Muscle of leg (tissue), 11 donors: ENCODE data around the gene YKT6. TPM values are rescaled to one million over a fixed set of nuclear protein-coding genes. Genes with fewer than 3 reads are reported as not detected.

ENCODE experiments used
- DNase-seq: peaks from one replicate; pipeline ENCODE4 v3.0.0; 2013
- H3K27ac ChIP-seq: one replicate; pipeline ENCODE4 v1.5.1; 2013; ENCODE audit warnings: mild to moderate bottlenecking, low read length, control low read depth
- H3K27me3 ChIP-seq: one replicate; pipeline ENCODE4 v1.6.1; 2013; ENCODE audit warnings: low read length; ENCODE audit not compliant: control insufficient read depth, insufficient read depth
- H3K36me3 ChIP-seq: one replicate; pipeline ENCODE4 v1.6.1; 2013; ENCODE audit warnings: low read length; ENCODE audit not compliant: control insufficient read depth, insufficient read depth
- H3K4me1 ChIP-seq: one replicate; pipeline ENCODE4 v1.6.1; 2013; ENCODE audit warnings: low read length; ENCODE audit not compliant: control insufficient read depth, insufficient read depth
- H3K4me3 ChIP-seq: one replicate; pipeline ENCODE4 v1.5.1; 2013; ENCODE audit warnings: low read length, control low read depth
- H3K9me3 ChIP-seq: replicated peaks from 2 replicates; pipeline ENCODE4 v1.6.1; 2013; ENCODE audit warnings: low read depth, low read length; ENCODE audit not compliant: control insufficient read depth
- WGBS: methylation state at CpG from one replicate; pipeline ENCODE4 v1.1.5; 2013; ENCODE audit warnings: missing lambda C conversion rate; ENCODE audit not compliant: insufficient coverage; 5-methylcytosine and 5-hydroxymethylcytosine counted together
- polyA plus RNA-seq, 8 donors: library from polyadenylated mRNA; unstranded; fragments of 120-200 nt; gene quantifications; one replicate each; pipeline versions ENCODE4 v1.2.1 to v1.2.3, GENCODE V29; 2013; ENCODE audit warnings: inconsistent platforms in 1 of 8, low replicate concordance in 1 of 8; ENCODE audit not compliant: insufficient read length in 8 of 8, insufficient read depth in 1 of 8
- total RNA-seq: library from RNA; stranded (reverse); fragments of 120-200 nt; gene quantifications from one replicate; pipeline ENCODE4 v1.2.4, GENCODE V29; 2013

The YKT6 gene
- total and polyA plus RNA-seq, 9 donors = 37.9 to 77.2 (median 72.1) TPM

DNA sequence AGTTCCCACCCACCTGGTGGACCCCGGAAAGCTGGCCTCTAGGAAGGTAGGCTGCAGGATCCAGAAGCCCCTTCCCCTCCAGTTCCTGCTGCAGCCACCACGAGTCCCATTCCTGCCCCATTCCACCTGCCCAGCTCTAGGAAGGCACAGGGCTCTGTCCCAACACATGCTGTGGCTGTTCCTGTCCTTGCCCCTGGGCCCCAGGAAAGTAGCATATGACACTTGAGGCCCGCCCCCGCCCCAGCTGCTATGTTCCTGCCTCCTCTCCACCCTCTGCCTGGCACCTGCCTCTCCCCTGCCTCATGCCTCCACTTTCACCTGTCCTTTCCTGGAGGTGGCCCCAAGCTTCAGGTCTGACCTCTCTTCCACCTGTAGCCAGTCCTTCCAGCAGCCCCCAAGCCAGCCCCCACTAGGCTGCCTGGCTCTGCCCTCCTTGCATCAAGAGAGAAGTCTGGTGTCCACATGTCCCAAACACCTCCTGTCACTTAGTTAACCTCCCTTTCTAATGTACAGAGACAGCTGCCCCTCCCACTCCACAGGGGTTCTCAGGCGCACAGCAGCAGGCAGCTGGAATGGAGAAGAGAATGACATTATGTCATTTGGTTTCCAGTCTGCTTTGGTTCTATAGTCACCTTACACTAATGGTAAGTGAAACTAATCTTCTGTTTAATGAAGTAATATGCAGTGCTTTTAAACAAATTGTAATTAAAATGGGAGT, 22.7 kb downstream of the YKT6 start:
- H3K4me1 ChIP-seq = peaks cover 47% of the 10 kb centered on the region
- DNase-seq = no peak
- H3K4me3 ChIP-seq = no peak overlapping the region
- peaks cover 9% of the 10 kb centered on the region for H3K9me3 ChIP-seq
- peaks cover 2% of the 10 kb centered on the region for H3K27me3 ChIP-seq
- no peaks in the 10 kb centered on the region for H3K36me3 ChIP-seq
- H3K27ac ChIP-seq = no peak overlapping the region
- 33% methylated on average over 4 of the region's 5 CpGs for WGBS

DNA sequence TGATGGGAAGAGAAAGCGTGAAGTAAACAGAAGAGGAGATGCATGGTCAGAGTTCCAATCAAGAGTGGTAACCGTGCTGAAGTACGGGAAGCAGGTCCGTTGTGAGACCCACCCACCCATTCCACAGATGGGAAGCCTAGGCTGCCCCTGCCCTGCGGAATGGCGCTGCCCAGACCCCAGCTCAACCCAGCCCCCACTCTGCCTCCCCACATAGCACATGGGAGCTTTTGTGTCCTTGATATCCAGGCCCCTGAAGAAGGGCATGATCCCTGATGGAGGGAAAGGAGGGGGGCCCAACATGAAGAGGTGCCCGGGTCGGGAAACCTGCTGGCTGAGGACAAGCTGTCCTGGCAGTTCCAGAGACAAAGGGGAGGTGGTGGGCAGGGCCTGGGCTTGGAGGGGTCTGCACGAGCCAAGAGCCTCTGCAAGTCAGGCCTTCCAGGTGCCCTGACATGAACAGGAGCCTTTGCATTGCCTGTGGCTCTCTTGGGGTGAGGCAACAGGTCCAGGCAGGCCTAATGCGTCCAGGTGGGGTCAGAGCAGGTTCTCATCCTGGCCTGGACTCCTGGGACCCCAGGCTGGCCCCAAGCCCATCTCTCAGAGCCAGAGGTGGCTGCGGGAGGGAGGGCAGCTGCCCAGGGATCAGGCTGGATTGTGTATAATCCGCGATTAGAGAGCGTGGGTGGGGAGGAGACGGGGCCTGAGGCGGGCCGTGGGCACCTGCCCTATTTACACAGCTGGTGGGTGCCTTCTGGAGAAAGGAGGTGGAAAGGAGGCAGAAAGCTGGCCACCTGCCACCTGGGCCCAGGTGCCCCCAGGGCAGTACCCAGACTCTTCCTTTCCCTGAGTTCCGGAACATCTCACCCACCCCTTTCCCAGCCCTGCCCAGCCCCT, 23.5 kb downstream of the YKT6 start:
- no peaks in the 10 kb centered on the region for H3K36me3 ChIP-seq
- WGBS = 45% methylated on average over 10 of the region's 18 CpGs
- no peak for DNase-seq
- H3K4me3 ChIP-seq = no peak overlapping the region
- H3K27ac ChIP-seq = no peak overlapping the region
- H3K27me3 ChIP-seq = peaks cover 2% of the 10 kb centered on the region
- peaks cover 42% of the 10 kb centered on the region for H3K4me1 ChIP-seq
- H3K9me3 ChIP-seq = peaks cover 3% of the 10 kb centered on the region

DNA sequence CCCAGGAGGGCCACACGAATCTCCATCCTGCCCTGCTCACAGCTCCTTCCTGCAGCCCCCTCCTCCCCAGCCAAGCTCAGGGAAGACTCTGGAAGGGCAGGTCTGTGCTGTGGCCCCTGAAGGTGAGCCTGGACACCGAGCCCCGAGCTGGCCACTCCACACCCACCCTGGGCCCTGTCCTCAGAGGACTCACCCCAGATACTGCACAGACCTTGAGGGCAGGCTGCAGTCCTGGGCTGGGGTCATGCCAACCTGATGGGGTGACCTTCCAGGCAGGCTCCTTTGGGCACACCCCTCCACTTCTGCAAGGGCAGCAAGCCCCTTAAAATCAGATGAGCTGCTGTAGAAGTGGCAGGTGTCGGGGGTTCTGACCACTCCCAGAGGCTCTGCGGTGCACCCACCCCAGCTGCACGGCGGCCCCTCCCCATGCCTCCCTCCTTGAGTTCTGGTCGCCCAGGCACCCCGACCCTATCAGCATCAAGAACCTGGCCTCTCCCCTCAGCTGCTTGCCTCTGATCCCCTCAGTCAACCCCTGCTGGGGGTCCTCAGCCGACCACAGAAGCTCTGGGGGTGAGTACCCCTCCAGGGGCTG, 24.3 kb downstream of the YKT6 start:
- WGBS = 56% methylated on average over 8 of the region's 10 CpGs
- no peak for DNase-seq
- no peak overlapping the region for H3K4me3 ChIP-seq
- H3K4me1 ChIP-seq = peaks cover 42% of the 10 kb centered on the region
- no peak overlapping the region for H3K27ac ChIP-seq
- no peaks in the 10 kb centered on the region for H3K36me3 ChIP-seq
- H3K27me3 ChIP-seq = peaks cover 2% of the 10 kb centered on the region
- H3K9me3 ChIP-seq = no peaks in the 10 kb centered on the region

DNA sequence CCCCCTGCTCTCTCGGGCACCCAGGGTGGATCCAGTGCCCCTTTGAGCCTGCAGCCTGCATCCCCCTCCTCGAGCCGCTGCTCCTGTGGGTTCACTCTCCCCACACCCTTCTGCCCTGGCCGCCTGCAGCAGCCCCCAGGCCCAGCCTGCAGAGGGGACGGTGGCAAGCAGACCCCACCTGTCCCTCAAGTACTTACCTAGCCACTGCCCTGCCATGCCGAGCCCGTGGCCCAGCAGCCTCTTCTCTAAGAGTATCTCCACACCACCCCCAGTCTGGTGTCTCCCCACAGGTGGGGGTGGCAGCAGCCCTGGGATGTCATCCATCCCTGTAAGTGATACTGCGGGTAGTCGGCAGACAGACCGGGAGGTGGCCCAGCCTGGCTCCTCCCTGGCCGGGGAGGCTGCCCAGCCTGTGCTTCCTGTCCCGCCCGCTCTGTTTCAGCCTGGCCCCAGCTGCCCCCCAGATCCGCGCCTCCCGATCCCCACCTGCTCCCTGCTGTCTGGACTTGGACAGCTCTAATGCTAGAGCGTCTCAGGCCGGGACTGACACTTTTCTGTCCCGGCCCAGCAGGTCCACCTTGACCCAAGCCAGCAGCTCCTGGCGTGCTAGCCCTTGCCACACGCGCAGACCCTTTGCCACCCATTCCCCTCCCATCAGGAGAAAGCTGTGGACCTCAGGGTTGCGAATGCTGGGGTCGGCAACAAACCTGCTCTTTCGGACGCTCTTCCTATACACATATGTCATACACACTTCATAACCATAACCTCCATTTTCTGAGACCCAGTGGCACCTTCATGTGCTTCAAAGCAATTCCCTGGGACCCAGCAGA, 25.0 kb downstream of the YKT6 start:
- Histone ChIP-seq H3K4me3 (no peak overlapping the region), H3K27ac (no peak overlapping the region), H3K4me1 (peaks cover 42% of the 10 kb centered on the region), H3K27me3 (no peaks in the 10 kb centered on the region), H3K36me3 (no peaks in the 10 kb centered on the region), H3K9me3 (no peaks in the 10 kb centered on the region)
- DNase-seq = peak; percentile 69
- 41% methylated on average over 26 of the region's 26 CpGs for WGBS

DNA sequence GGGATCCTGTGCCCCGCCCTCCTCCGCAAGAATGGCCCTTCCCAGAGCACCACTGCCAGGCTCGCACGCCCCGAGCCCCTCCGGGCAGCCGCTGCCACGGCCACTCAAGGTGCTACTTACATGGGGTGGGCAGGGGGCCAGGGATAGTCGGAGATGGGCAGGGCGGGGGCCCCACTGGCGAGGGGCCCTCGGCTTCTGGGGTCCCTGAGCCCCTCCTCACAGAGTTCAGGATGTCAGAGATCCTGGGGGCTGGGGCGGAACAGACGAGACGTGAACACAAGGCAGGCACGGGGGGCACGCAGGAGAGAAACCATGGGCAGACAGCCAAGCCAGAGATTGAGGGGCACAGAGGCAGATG, 25.6 kb downstream of the YKT6 start:
- Histone ChIP-seq H3K27ac (no peak overlapping the region), H3K9me3 (no peaks in the 10 kb centered on the region), H3K27me3 (no peaks in the 10 kb centered on the region), H3K4me1 (peaks cover 42% of the 10 kb centered on the region), H3K36me3 (no peaks in the 10 kb centered on the region), H3K4me3 (no peak overlapping the region)
- WGBS = 59% methylated on average over 11 of the region's 17 CpGs
- DNase-seq = no peak

DNA sequence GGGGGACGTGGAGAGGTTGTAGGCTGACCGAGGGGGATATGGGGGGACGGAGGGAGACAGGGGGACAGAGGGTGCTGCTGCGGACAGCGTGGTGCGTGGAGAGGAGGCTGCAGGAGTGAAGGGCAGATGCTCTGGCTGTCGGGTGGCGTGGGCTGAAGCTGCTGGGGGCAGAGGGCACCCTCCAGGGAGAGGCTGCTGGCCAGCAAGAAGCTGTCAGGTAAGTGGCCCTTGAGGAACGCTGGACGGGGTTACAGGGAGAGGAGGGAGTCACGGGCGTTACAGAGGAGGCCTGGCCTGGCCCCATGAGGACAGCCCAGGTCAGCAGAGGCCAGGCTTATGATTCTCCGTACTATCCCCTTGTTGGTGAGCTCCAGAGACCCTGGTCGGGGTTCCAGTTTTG, 27.1 kb downstream of the YKT6 start:
- no peaks in the 10 kb centered on the region for H3K27me3 ChIP-seq
- no peaks in the 10 kb centered on the region for H3K9me3 ChIP-seq
- no peak overlapping the region for H3K4me3 ChIP-seq
- DNase-seq = no peak
- no peaks in the 10 kb centered on the region for H3K36me3 ChIP-seq
- 62% methylated on average over 14 of the region's 14 CpGs for WGBS
- H3K27ac ChIP-seq = no peak overlapping the region
- peaks cover 36% of the 10 kb centered on the region for H3K4me1 ChIP-seq

DNA sequence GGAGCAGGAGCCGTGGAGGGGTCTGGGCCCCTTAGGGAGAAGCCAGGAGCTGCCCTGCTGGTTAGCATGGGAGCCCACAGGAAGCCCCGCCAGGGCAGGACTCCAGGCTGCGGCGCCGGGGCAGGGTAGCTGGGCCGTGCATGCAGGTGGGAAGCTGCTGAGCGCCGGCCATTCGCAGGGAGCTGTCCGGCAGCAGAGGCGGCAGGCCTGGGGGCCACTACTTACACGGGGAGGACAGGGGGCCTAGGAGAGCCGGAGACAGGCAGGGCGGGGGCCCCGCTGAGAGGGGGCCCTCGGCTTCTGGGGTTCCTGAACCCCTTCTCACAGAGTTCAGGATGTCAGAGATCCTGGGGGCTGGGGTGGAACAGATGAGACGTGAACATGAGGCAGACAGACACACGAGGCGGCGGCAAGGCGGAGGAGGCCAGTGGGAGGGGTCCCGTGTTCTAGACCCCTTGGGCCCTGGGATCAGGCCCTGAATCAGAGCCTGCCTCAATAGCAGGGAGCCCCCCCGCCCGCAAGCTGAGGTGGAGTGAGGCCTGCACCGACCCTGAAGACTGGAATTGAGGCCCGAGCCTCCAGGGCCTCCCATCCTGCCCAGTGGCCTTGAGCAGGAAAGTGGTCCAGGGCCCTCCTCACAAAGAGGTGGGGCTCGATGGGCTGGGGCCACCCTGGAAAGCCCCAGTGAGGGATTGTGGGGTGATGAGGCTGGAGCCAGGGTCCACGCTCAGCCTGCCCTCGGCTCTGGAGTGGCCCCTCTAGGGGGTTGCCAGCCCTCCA, 28.0 kb downstream of the YKT6 start:
- Histone ChIP-seq H3K27me3 (no peaks in the 10 kb centered on the region), H3K4me3 (no peak overlapping the region), H3K9me3 (no peaks in the 10 kb centered on the region), H3K36me3 (no peaks in the 10 kb centered on the region), H3K4me1 (peaks cover 27% of the 10 kb centered on the region), H3K27ac (no peak overlapping the region)
- DNase-seq = no peak
- 65% methylated on average over 21 of the region's 29 CpGs for WGBS

DNA sequence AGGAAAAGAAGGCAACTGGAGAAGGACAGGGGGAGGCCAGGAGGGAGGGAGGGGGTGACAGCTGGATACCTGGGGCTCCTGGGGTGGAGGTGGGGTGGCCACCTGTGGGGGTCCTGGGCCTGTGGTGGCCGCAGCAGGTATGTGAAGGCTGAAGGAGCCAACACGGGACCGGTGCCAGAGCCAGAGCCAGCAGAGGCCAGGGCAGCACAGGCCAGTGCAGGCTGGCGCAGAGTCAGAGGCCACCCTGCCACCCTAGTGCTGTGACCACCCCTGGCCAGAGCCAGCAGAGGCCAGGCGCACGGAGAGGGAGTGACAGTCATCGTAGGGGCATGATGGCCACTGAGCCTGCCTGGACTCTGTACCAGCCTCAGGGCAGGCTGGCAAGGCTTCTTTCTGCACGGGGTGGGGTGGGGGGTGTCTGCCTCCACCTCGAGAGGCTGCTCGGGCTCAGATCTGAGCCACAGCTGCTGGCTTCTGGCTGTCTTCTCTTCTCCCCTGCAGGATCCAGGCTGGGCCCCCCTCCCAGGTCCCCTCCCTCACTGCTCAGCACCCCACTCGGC, 28.8 kb downstream of the YKT6 start:
- Histone ChIP-seq H3K36me3 (no peaks in the 10 kb centered on the region), H3K9me3 (no peaks in the 10 kb centered on the region), H3K4me1 (peaks cover 20% of the 10 kb centered on the region), H3K4me3 (no peak overlapping the region), H3K27me3 (no peaks in the 10 kb centered on the region), H3K27ac (no peak overlapping the region)
- no peak for DNase-seq
- WGBS = 70% methylated on average over 6 of the region's 11 CpGs

DNA sequence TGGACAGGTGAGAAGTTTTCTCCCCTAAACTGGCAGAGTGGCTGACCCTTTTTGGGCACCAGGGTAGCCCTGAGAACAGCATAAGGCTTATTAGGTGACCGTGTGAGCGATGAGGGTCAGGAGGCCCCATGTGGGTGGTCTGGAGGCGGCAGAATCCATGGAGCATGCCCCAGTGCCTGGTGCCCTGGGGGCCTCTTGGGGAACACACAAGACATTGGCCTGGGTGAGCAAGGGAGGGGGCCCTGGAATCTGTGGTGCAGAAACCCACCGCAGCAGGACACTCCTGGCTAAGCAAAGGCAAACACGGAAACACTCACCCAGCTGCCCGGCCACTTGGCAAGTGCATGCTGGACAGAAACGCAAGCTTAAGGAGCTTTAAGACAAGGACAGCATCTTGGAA, 29.5 kb downstream of the YKT6 start:
- no peak for DNase-seq
- no peaks in the 10 kb centered on the region for H3K9me3 ChIP-seq
- WGBS = 87% methylated on average over 7 of the region's 7 CpGs
- no peaks in the 10 kb centered on the region for H3K27me3 ChIP-seq
- H3K36me3 ChIP-seq = no peaks in the 10 kb centered on the region
- H3K27ac ChIP-seq = no peak overlapping the region
- peaks cover 13% of the 10 kb centered on the region for H3K4me1 ChIP-seq
- no peak overlapping the region for H3K4me3 ChIP-seq
